Stimulated activated CD4-positive, alpha-beta T cell treated with anti-CD3 and anti-CD28 coated beads, Interleukin-2, amount 100 ng/mL, for 4 hours (primary cell): ENCODE measurements around the gene POLH.
"Not testable (repeated sequence)": the region's sequence is repeated elsewhere in the genome, so short reads cannot be mapped to it uniquely, and the experiment has no call there.

Experiments
- DNase-seq: peaks from one replicate; pipeline ENCODE4 v3.0.0-alpha.2; 2020; ENCODE audit warnings: low read depth

Gene POLH

GRCh38 chr6:43630980-43631619 is 55.1 kb downstream of the POLH start:
- no peak for DNase-seq

GRCh38 chr6:43633002-43633401 is 57.0 kb downstream of the POLH start:
- not testable (repeated sequence) for DNase-seq

GRCh38 chr6:43634702-43635303 is 58.8 kb downstream of the POLH start:
- no peak for DNase-seq

- peak; percentile 83 for DNase-seq
These were observed 59.7 kb downstream of the POLH start, which contains the start of gene MAD2L1BP for GRCh38 chr6:43635387-43636307. MAD2L1BP (plus strand) TSS chr6:43635840; CDS start chr6:43635876, 36 bp downstream.

GRCh38 chr6:43636308-43636659 is 60.3 kb downstream of the POLH start:
- no peak for DNase-seq

GRCh38 chr6:43639984-43640800 is 64.2 kb downstream of the POLH start:
- DNase-seq, result no peak

GRCh38 chr6:43644940-43645612 is 69.1 kb downstream of the POLH start, which contains the start of gene RSPH9:
RSPH9 (plus strand) TSS chr6:43645036; CDS start chr6:43645099, 63 bp downstream.
- peak; percentile 42 for DNase-seq

- no peak for DNase-seq
These were observed 69.6 kb downstream of the POLH start for GRCh38 chr6:43645613-43645964.

GRCh38 chr6:43647613-43648012 is 71.6 kb downstream of the POLH start:
- DNase-seq, result no peak

- no peak for DNase-seq
These were observed 72.3 kb downstream of the POLH start for GRCh38 chr6:43648248-43648647.

- not testable (repeated sequence) for DNase-seq
These were observed 76.8 kb downstream of the POLH start for GRCh38 chr6:43652822-43653221.

GRCh38 chr6:43657221-43657802 is 81.3 kb downstream of the POLH start:
- no peak for DNase-seq

GRCh38 chr6:43658161-43658560 is 82.2 kb downstream of the POLH start:
- no peak for DNase-seq

GRCh38 chr6:43662948-43663347 is 87.0 kb downstream of the POLH start:
- not testable (repeated sequence) for DNase-seq
